ENCODE results near the gene RPL21.

- TF ChIP-seq GATA3 (IDR thresholded peaks at IDR 0.05; ENCODE audit: low read depth, low read length) (no peak), GATA2 (IDR thresholded peaks at IDR 0.05; ENCODE audit: low read depth, low read length) (no peak)
These were observed 5.8 kb downstream of the RPL21 start for GRCh38 chr13:27257233-27257568.

Measured in SH-SY5Y (cell line).